GM19240 (cell line): ENCODE results near the gene CPEB1.

Experiments
- DNase-seq: peaks from one replicate; pipeline ENCODE4 v3.0.0; 2011; ENCODE audit warnings: low spot score; ENCODE audit not compliant: insufficient read length

The CPEB1 gene

DNA sequence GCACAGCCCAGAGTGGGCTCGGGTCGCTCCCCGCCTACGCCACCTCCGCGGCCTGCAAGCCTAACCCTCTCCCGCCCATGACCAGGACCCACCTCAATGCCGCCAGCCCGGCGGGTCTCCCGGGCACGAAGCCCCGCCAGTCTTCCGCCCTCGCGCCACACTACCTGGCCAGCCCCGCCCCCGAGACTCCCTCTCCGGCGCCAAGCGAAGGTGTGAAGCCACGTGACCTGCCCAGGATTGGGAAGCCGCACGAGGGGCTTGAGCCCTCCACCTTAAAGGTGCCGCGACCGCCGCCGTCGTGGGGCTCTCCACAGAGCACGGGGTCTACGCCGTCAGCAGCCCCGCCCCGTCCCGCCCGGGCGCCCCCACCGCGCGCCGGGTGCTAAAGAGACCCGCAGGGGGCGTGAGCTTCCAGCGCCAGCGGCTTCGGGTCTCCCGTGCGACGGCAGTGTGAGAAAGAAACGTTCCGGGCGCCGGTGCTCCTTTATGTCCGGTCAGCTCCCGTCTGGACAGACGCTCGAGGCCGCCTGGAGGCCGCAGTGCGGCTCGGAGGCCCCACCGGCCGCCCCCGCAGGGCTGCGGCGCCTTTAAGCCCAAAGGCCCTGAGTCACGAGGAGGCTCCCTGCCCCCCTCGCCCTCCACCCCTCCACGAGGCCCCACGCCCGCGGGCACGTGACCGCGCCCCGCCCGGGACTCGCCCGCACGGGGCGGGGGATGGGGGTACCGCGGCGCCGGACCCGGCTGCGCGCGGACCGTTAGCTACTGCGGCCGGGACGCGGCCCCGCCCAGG lies at the start of gene CPEB1:
Gene CPEB1 (minus strand): TSS at position 319 of the 790 bp plus-strand sequence. CDS start 18,904 bp downstream, outside the sequence.
- DNase-seq, result no peak

- no peak for DNase-seq
Measured at GRCh38 chr15:82692171-82692570, 45.0 kb upstream of the CPEB1 start.

DNA sequence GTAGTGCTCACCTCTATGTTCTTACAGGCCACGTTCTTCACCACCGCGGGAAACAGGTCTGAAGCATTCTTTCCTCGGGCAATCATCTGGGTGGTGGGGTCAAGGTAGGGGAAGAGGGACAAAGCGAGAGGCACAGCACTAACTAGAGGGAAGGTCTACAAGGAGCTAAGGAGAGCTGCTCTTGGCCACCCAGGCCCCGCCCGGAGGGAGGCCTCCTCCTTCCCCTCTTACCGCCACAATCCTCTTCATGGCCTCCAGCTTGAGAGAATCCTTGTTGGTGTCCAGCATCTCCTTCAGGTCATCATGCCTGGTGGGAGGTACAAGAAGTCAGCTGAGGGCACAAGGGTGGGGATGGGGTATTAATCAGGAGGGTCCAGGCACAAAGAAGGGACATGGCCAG lies 42.0 kb upstream of the CPEB1 start:
- no peak for DNase-seq

DNA sequence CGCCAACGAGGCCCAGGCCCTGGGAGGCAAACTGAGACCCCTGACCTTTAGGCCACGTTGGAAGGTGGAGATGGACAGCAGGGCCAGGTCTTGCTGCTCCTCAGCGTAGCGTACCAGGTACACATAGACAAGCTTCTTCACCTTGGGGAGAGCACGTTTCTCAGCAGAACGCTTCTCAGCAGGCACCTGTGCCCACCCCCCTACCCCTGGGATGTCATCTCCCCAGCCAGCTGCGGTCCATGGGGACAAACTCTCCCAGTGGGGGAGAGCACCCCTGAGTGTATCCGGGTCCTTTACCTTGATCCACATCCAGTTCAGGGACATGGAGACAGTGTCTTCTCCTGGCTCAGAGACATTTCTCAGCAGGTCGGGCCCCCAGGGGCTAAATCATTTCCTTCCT lies 41.5 kb upstream of the CPEB1 start:
- no peak for DNase-seq

- DNase-seq, result no peak
Measured at GRCh38 chr15:82681371-82681770, 34.2 kb upstream of the CPEB1 start.

DNA sequence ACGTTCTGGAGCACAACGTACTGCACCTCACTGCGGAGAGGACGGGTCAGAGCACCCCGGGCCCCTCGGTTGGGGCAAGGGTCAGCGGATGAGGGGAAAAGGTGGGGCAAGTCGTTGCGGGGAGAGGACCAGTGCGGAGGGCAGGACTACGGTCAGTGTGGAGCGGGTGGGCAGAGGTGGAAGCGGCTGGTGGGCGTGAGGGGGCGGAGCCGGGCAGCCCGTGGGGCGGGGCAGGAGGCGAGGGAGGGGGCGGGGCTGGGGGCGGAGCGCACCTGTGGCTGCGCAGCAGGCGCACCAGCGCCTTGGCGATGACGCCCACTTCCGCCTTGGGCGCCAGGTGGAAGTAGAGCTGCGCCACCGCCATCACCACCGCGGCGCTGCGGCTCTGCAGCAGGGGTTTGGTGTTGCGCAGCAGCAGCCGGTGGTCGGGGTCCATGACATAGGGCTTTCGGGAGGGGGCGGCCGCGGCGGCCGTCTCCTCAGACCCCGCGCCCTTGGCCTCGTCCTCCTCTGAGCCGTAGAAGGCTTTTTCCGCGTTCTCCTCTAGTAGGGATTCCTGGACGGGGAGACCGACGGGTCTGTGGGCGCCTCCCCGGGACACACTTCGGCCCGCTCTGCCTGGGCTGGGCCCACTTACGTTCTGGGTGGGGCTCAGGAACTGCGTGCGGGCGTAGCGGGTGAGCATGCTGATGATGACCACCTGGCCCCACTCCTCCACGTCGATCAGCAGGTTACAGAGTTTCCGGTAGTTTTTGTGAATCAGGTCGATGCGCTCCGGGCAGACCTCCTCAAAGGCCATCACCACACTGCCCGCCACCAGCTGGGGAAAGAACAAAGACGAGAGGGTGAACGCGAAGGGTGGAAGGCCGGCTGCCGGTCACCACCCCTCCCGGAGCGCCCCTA lies 33.3 kb upstream of the CPEB1 start:
- peak; percentile 38 for DNase-seq

GRCh38 chr15:82679626-82680199 lies 32.5 kb upstream of the CPEB1 start:
- no peak for DNase-seq

DNA sequence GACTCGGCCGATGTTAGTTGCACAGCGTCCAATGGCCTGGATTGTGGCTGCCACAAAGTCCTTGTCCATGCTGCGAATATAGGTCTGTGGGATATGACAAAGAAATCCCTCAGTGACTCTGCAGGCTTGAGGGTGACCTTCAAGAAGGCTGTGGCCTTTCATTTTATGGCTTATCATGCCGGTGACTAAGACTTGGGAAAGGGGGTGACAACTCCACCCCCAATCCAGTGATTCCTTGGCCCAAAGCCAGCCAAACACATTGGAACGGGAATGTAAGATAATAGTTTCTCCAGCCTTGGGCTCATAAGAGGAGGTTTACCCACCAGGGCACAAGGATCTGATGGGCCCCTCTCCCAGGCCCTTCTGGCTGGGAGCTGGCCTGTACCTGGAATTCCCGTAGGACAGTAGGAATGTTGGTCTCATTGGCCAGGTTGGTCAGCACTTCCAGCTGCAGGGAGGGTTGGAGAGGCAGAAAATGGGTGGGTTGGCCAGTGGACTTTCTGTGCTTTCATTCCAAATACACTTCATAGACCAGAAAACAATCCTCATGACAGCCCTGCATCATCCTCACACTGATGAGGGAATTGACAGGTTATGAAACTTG lies 30.7 kb upstream of the CPEB1 start:
- DNase-seq, result no peak

DNA sequence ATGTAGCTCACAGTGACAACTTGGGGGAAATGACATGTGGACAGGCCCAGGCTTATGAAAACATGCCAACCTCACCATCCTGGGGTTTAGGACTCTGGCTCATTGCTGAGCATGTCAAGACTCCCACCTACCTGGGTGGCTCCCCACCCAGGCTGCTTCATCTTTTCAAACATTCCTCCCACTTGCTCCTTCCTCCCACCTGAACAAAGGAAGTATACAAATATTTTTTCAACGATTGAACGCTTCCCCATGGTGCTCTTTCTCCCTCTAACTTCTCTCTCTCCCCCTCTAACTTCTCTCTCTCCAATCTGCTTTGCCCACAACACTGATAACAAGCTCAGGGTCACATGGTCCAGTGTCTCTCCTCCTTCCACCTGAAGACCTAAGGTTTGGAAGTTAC lies 27.7 kb upstream of the CPEB1 start:
- no peak for DNase-seq

DNA sequence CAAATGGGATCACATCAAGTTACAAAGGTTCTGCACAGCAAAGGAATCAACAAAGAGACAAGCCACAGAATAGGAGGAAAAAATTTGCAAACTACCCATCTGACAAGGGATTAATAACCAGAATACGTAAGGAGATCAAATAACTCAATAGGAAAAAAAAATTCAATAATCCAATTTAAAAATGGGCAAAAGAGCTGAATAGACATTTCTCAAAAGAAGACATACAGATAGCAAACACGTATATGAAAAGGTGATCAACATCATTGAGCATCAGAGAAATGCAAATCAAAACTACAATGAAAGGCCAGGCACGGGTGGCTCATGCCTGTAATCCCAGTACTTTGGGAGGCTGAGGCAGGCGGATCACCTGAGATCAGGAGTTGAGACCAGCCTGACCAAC lies 23.5 kb upstream of the CPEB1 start:
- DNase-seq, result no peak

GRCh38 chr15:82666606-82667005 lies 19.4 kb upstream of the CPEB1 start:
- no peak for DNase-seq

GRCh38 chr15:82664021-82664420 lies 16.9 kb upstream of the CPEB1 start:
- no peak for DNase-seq

DNA sequence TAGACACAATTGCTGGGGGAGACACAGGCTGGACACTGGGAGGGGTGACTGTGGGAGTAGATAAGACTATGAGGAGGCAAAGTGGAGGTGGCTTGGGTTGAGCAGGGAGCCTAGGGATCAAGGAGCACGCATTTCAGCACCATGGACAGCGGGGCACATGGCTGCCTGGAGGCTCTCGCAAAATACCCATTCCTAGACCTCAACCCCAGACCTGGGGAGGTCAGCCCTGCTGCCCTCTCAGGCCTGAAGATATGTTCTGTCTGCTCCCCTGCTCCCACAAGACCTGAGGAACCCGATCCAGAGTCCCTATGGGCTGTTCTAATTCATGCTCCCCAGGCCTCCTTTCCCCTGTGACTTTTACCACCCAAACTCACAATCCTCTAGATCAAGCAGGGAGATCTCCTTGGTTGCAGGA lies 16.0 kb upstream of the CPEB1 start:
- DNase-seq, result peak; percentile 41

- DNase-seq, result no peak
Measured at GRCh38 chr15:82662641-82663040, 15.5 kb upstream of the CPEB1 start.

DNA sequence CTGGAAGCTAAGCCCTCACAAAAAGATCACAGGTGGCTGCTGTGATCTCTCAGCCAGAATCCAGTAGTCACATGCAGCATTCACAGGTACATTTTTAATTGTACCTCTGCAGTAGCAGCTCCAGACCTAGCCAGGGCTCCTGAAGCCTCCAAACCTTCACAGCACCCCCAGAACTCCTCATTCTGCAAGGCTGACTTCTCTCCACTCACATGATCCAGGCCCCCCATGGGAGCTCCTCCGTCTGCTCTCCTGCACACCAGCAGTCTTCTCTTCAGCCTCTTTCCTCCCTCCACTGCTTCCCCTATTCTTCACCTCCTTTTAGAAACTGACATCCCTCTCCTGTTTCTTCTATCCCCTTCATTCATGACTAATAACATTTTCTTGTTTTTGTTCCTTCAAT lies 13.2 kb upstream of the CPEB1 start:
- no peak for DNase-seq

- DNase-seq, result no peak
Measured at GRCh38 chr15:82656641-82657266, 9.6 kb upstream of the CPEB1 start.

GRCh38 chr15:82655606-82656005 lies 8.4 kb upstream of the CPEB1 start:
- DNase-seq, result no peak

GRCh38 chr15:82653483-82654168 lies 6.5 kb upstream of the CPEB1 start:
- no peak for DNase-seq

GRCh38 chr15:82651708-82652107 lies 4.5 kb upstream of the CPEB1 start:
- DNase-seq, result no peak

DNA sequence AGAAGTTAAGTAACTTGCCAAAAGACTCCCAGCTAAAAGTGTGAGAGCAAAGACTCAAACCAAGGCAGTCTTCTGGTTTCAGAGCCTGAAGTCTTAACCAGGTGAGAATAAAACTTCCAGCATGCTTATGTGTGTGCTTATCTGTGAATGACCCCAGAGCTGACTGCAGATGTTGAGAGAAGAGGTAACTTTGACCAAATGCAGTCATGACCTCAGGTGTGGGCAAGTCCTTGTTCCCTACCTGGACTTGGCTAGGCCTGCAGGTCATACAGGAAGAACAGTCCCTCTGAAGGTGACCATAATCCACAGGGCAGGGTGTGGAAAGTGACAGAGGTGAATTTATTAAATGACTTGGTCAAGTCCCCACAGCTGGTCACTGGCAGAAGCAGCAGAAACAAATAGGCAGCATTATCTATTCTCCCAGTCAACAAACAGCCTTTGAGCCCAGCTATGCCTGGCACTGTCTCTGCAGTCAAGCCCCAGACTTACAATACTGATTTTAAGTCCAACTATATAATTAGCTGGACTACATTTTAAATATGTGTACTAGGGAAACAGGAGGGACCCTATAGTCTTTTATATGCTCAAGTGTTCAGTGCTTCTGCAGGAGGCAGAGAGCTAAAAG lies 3.0 kb upstream of the CPEB1 start:
- no peak for DNase-seq
